K562 (cell line): ENCODE results near the gene UBL7. TPM values are rescaled to one million over a fixed set of nuclear protein-coding genes. Genes with fewer than 3 reads are reported as not detected.

ENCODE experiments used
- ATAC-seq: fragments of 200-7000 bp; cut with Tn5 transposase; 3 replicates; pipeline ENCODE4 v1.9.1; 2020; ENCODE audit warnings: moderate library complexity
- BruUV-seq: library from RNA; stranded (reverse); fragments of 400-500 nt; replicated peaks from 2 replicates; lab custom pipeline; 2021; lab: Mats Ljungman, UMichigan
- CTCF ChIA-PET: fragments of 300-600 bp; formaldehyde crosslinking; extraction: SDS; loops from one replicate; lab custom pipeline; 2021; ENCODE audit warnings: low intra/inter-chr PET ratio; lab: Yijun Ruan, JAX
- POLR2A ChIA-PET: fragments of 300-600, 350-650 bp; sonication (Branson Sonifier 250); formaldehyde crosslinking; extraction: SDS; loops from one replicate; lab custom pipeline; 2021; ENCODE audit warnings: antibody characterized with exemption, inconsistent platforms; lab: Yijun Ruan, JAX
- DNase-seq, 4 experiments: peaks; one replicate each; pipeline versions ENCODE4 v3.0.0 to v3.0.0-alpha.2; 2011 to 2018; ENCODE audit warnings: low spot score in 3 of 4, mixed read lengths in 3 of 4; ENCODE audit errors: extremely low read depth in 1 of 4
- FAIRE-seq: peaks from 2 replicates; lab custom pipeline; 2011; peaks lifted over from hg19 to GRCh38; lab: Jason Lieb, UNC
- H2AFZ ChIP-seq: 2 replicates; pipeline ENCODE4 v1.6.0; 2011; ENCODE audit warnings: low read depth, low read length, control low read depth, inconsistent platforms
- H3K27ac ChIP-seq: fragments of 200-600 bp; 3 replicates; pipeline ENCODE4 v1.8.0; 2011; ENCODE audit warnings: low read depth, mild to moderate bottlenecking, control low read depth, inconsistent platforms, low read length, moderate library complexity, mixed read lengths; ENCODE audit errors: extremely low read depth
- H3K27me3 ChIP-seq, 2 experiments: fragments of 300-600 bp in 1 of 2; 2 replicates in 1 of 2; 3 replicates in 1 of 2; pipeline versions ENCODE4 v1.6.0 to v1.8.0; 2011; ENCODE audit warnings: inconsistent platforms in 2 of 2, low read length in 2 of 2, mild to moderate bottlenecking in 1 of 2, mixed read lengths in 1 of 2, moderate library complexity in 1 of 2; ENCODE audit not compliant: control insufficient read depth in 2 of 2, insufficient read depth in 2 of 2
- H3K36me3 ChIP-seq: fragments of 300-600 bp; 3 replicates; pipeline ENCODE4 v1.8.0; 2011; ENCODE audit warnings: mild to moderate bottlenecking, low read length, inconsistent platforms; ENCODE audit not compliant: control insufficient read depth, insufficient read depth
- H3K4me1 ChIP-seq, 2 experiments: fragments of 200-600 bp in 1 of 2; replicated peaks in 1 of 2; 2 replicates in 1 of 2; 3 replicates in 1 of 2; pipeline versions ENCODE4 v1.5.1 to v1.8.0; 2011; ENCODE audit warnings: inconsistent platforms in 2 of 2, low read length in 2 of 2, mild to moderate bottlenecking in 1 of 2, mixed read lengths in 1 of 2, moderate library complexity in 1 of 2; ENCODE audit not compliant: control insufficient read depth in 2 of 2, insufficient read depth in 2 of 2
- H3K4me2 ChIP-seq: 2 replicates; pipeline ENCODE4 v1.6.1; 2011; ENCODE audit warnings: low read length, control low read depth, inconsistent platforms, mixed read lengths; ENCODE audit not compliant: insufficient read depth
- H3K4me3 ChIP-seq: fragments of 200-600 bp; sonication (generic), shearing (Covaris generic); 2 replicates; pipeline ENCODE4 v1.5.1; 2016; ENCODE audit warnings: control low read depth, inconsistent platforms
- H3K79me2 ChIP-seq: fragments of 200-600 bp; 3 replicates; pipeline ENCODE4 v1.8.0; 2011; ENCODE audit warnings: low read length, inconsistent platforms; ENCODE audit not compliant: control insufficient read depth, insufficient read depth
- H3K9ac ChIP-seq, 2 experiments: 2 replicates each; pipeline versions ENCODE4 v1.6.0 to v1.6.1; 2011; ENCODE audit warnings: low read depth in 2 of 2, low read length in 2 of 2, control low read depth in 1 of 2, inconsistent platforms in 1 of 2, mild to moderate bottlenecking in 1 of 2, mixed read lengths in 1 of 2; ENCODE audit not compliant: insufficient read depth in 1 of 2
- H3K9me1 ChIP-seq: one replicate; pipeline ENCODE4 v1.6.0; 2011; ENCODE audit warnings: inconsistent platforms, mild to moderate bottlenecking, low read length, moderate library complexity; ENCODE audit not compliant: control insufficient read depth, insufficient read depth
- H3K9me3 ChIP-seq: replicated peaks from 2 replicates; pipeline ENCODE4 v1.5.1; 2011; ENCODE audit warnings: low read depth, low read length, inconsistent platforms; ENCODE audit not compliant: control insufficient read depth, insufficient read depth
- H4K20me1 ChIP-seq: replicated peaks from 2 replicates; pipeline ENCODE4 v1.6.1; 2011; ENCODE audit warnings: low read length, inconsistent platforms, mixed read lengths; ENCODE audit not compliant: control insufficient read depth, insufficient read depth
- CEBPB ChIP-seq: fragments of 450-650 bp; IDR thresholded peaks from 2 replicates; pipeline ENCODE4 v1.6.1; 2016; ENCODE audit warnings: missing genetic modification characterization, missing compliant biosample characterization
- CEBPZ ChIP-seq: fragments of 150-350 bp; IDR thresholded peaks from 2 replicates; pipeline ENCODE4 v1.6.1; 2014; ENCODE audit warnings: low read depth, mild to moderate bottlenecking, low read length, borderline replicate concordance
- MED1 ChIP-seq: sonication (generic); formaldehyde crosslinking; IDR thresholded peaks from 2 replicates; pipeline ENCODE4 v1.8.1; 2023; ENCODE audit warnings: missing genetic modification reagents, borderline replicate concordance
- RBM22 ChIP-seq: fragments of 200-400 bp; formaldehyde crosslinking; IDR thresholded peaks from 2 replicates; pipeline ENCODE4 v1.6.1; 2018; ENCODE audit warnings: low read length, low read depth; ENCODE audit not compliant: poor library complexity, severe bottlenecking
- TFAM ChIP-seq: fragments of 250-450 bp; sonication (Bioruptor Pico); conservative IDR thresholded peaks from 2 replicates; pipeline ENCODE4 v1.5.0; 2021; ENCODE audit warnings: mild to moderate bottlenecking, moderate library complexity
- ZBTB26 ChIP-seq: fragments of 450-650 bp; formaldehyde crosslinking; IDR thresholded peaks from 2 replicates; pipeline ENCODE4 v1.4.0; 2022; ENCODE audit warnings: missing genetic modification characterization
- ZNF282 ChIP-seq: sonication (generic); formaldehyde crosslinking; IDR thresholded peaks from 2 replicates; pipeline ENCODE4 v1.8.1; 2023; ENCODE audit warnings: missing genetic modification reagents
- ZNF316 ChIP-seq: fragments of 450-650 bp; IDR thresholded peaks from 2 replicates; pipeline ENCODE4 v1.6.1; 2016
- ZNF584 ChIP-seq: fragments of 200-800 bp; sonication (Bioruptor generic); IDR thresholded peaks from 2 replicates; pipeline ENCODE4 v1.6.1; 2016; ENCODE audit warnings: low read depth, mild to moderate bottlenecking, missing genetic modification characterization, missing compliant biosample characterization
- ZNF696 ChIP-seq: fragments of 250-450 bp; sonication (Bioruptor Pico); conservative IDR thresholded peaks from 2 replicates; pipeline ENCODE4 v1.4.0; 2020; ENCODE audit warnings: mild to moderate bottlenecking, moderate library complexity
- WGBS: fragments of 100-300 bp; shearing (Covaris generic); methylation state at CpG from one replicate; pipeline ENCODE4 v1.1.6; 2016; ENCODE audit warnings: low coverage, mixed read lengths; ENCODE audit not compliant: insufficient coverage; ENCODE audit errors: missing lambda C conversion rate; 5-methylcytosine and 5-hydroxymethylcytosine counted together
- in situ Hi-C: fragments of 300-500 bp; cut with MboI; formaldehyde crosslinking; loops from 4 replicates; pipeline ENCODE4 v1.15.0; 2018; ENCODE audit warnings: inconsistent platforms, mixed read lengths
- intact Hi-C: fragments of 100-400 bp; cut with micrococcal nuclease; formaldehyde crosslinking; loops from 2 replicates; pipeline ENCODE4 v1.14.2; 2022
- polyA plus RNA-seq, 8 experiments: library from polyadenylated mRNA; depleted of rRNA in 4 of 8; stranded (reverse) in 5 of 8; unstranded in 3 of 8; fragments of >200 nt; fragmentation: Nextera tagmentation in 2 of 8; fragmentation: Illumina TruSeq in 1 of 8; extraction: Ambion mirVana in 2 of 8; extraction: Trizol in 1 of 8; gene quantifications; 2 replicates each; pipeline versions ENCODE4 v1.2.1 to v1.2.3, GENCODE V29; 2011 to 2014; ENCODE audit warnings: inconsistent platforms in 1 of 8, missing spikeins in 1 of 8
- total RNA-seq, 7 experiments: library from RNA; depleted of rRNA in 6 of 7; stranded (reverse); fragments of >200 nt in 6 of 7; fragmentation: Illumina TruSeq in 2 of 7; extraction: Trizol in 2 of 7; gene quantifications; 2 replicates each; pipeline versions ENCODE4 v1.2.1 to v1.2.3, GENCODE V29; 2011 to 2021; ENCODE audit warnings: low replicate concordance in 1 of 7

The UBL7 gene
- total and polyA plus RNA-seq, 9 of the 15 experiments (the other 6 are each of a cell fraction or from before 2014, with no cell fraction given) = 19.2 to 63.4 (median 44.9) TPM

GRCh38 chr15:74402337-74402841, 58.6 kb downstream of the UBL7 start:
- Histone ChIP-seq H2AFZ (no peak overlapping the region), H3K9me3 (no peaks in the 10 kb centered on the region), H3K4me3 (no peak overlapping the region), H3K36me3 (no peaks in the 10 kb centered on the region), H3K4me2 (no peak overlapping the region), H3K9ac (peak overlapping the region in 1 of 2 experiments; percentile 78; a peak in 1 of 4 replicates), H3K27ac (no peak overlapping the region), H3K79me2 (no peaks in the 10 kb centered on the region), H3K27me3 (no peaks in the 10 kb centered on the region), H3K4me1 (peaks cover 54 to 60% of the 10 kb centered on the region in 2 experiments), H3K9me1 (no peaks in the 10 kb centered on the region), H4K20me1 (no peaks in the 10 kb centered on the region)
- ATAC-seq (no peak), FAIRE-seq (no peak), DNase-seq (no peak)
- CTCF ChIA-PET = no interaction called here
- intact Hi-C loops = no loop called here
- in situ Hi-C loops = no loop called here
- POLR2A ChIA-PET = interaction anchor here (1.4 to 3.9 kb wide), 2 partner anchors 9 to 13 kb away, joined by 4 to 24 read pairs; no protein-coding TSS in a partner anchor
- WGBS = 60% methylated on average over 5 of the region's 5 CpGs
- no TSS peak for BruUV-seq
- TF ChIP-seq ZNF584 (CRISPR knock-in tag) (no peak), RBM22 (no peak), CEBPZ (no peak), TFAM (CRISPR knock-in tag) (no peak), ZNF282 (CRISPR knock-in tag) (no peak), CEBPB (tag) (no peak), ZBTB26 (CRISPR knock-in tag) (no peak), ZNF696 (CRISPR knock-in tag) (no peak), ZNF316 (no peak), MED1 (CRISPR knock-in tag) (no peak)
